ENCODE data around the gene KCNB1. TPM values are rescaled to one million over a fixed set of nuclear protein-coding genes. Genes with fewer than 3 reads are reported as not detected.

The KCNB1 gene
- total RNA-seq, 1 donor from 2014 or later = 2.8 TPM

- TF ChIP-seq CTCF (conservative IDR thresholded peaks at IDR 0.05) = no peak
- Mint-ChIP-seq H3K9me3 (no peaks in the 10 kb centered on the region), H3K4me1 (peaks cover 8% of the 10 kb centered on the region), H3K27me3 (ENCODE audit: low read depth) (no peaks in the 10 kb centered on the region), H3K27ac (ENCODE audit: unreplicated experiment) (no peak overlapping the region), H3K36me3 (ENCODE audit: low read depth) (no peaks in the 10 kb centered on the region), H3K4me3 (no peak overlapping the region)
- DNase-seq (ENCODE audit: low read depth, low spot score) = no peak
Observed at GRCh38 chr20:49516916-49517804, 34.7 kb upstream of the KCNB1 start.

DNA sequence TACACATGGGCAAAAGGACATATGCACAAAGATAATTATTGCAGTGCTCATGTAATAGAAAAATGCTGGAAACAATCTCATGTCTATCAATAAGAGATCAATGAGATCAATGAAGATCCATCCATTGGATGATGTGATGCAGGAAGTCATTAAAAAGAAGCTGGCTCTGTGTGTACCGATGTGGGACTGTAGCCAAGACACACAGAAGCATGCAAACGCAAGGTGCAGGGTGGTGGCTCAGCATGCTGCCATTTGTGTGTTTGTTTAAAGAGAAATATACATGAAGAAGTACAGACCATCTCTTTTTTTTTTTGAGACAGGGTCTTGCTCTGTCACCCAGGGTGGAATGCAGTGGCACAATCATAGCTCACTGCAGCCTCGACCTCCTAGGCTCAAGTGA lies 33.1 kb upstream of the KCNB1 start:
- TF ChIP-seq CTCF (conservative IDR thresholded peaks at IDR 0.05) = no peak
- H3K4me1 Mint-ChIP-seq = peaks cover 8% of the 10 kb centered on the region
- no peaks in the 10 kb centered on the region for H3K9me3 Mint-ChIP-seq
- no peak for DNase-seq (ENCODE audit: low read depth, low spot score)
- H3K4me3 Mint-ChIP-seq = no peak overlapping the region
- no peak overlapping the region for H3K27ac Mint-ChIP-seq (ENCODE audit: unreplicated experiment)
- no peaks in the 10 kb centered on the region for H3K36me3 Mint-ChIP-seq (ENCODE audit: low read depth)
- no peaks in the 10 kb centered on the region for H3K27me3 Mint-ChIP-seq (ENCODE audit: low read depth)

- Mint-ChIP-seq H3K27ac (ENCODE audit: unreplicated experiment) (no peak overlapping the region), H3K9me3 (no peaks in the 10 kb centered on the region), H3K4me3 (no peak overlapping the region), H3K4me1 (peaks cover 11% of the 10 kb centered on the region), H3K36me3 (ENCODE audit: low read depth) (no peaks in the 10 kb centered on the region), H3K27me3 (ENCODE audit: low read depth) (no peaks in the 10 kb centered on the region)
- no peak for TF ChIP-seq CTCF (conservative IDR thresholded peaks at IDR 0.05)
- DNase-seq (ENCODE audit: low read depth, low spot score) = no peak
Observed at GRCh38 chr20:49513517-49513916, 31.0 kb upstream of the KCNB1 start.

DNA sequence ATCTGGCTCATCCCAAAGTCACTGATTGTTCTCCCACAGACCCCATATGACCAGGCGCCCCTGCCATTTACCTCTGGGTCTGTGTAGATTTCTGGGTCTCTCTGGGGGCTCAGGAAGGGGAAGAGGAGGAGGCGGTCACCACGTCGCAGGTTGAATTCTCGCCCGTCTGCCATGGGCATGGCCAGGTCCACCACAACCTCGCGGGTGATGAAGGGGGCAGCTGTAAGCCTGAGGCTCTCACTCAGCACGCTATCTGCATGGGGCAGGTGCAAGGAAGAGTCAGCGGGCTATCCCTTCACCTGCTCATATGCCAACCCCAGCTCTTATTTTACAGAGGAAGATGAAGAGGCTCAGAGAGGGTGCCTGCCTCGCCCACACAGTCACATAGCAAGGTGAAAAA lies 30.5 kb upstream of the KCNB1 start:
- no peak for DNase-seq (ENCODE audit: low read depth, low spot score)
- no peak overlapping the region for H3K4me3 Mint-ChIP-seq
- H3K4me1 Mint-ChIP-seq = peaks cover 14% of the 10 kb centered on the region
- no peak overlapping the region for H3K27ac Mint-ChIP-seq (ENCODE audit: unreplicated experiment)
- no peak for TF ChIP-seq CTCF (conservative IDR thresholded peaks at IDR 0.05)
- no peaks in the 10 kb centered on the region for H3K9me3 Mint-ChIP-seq
- no peaks in the 10 kb centered on the region for H3K36me3 Mint-ChIP-seq (ENCODE audit: low read depth)
- no peaks in the 10 kb centered on the region for H3K27me3 Mint-ChIP-seq (ENCODE audit: low read depth)

- Mint-ChIP-seq H3K27me3 (ENCODE audit: low read depth) (no peaks in the 10 kb centered on the region), H3K4me1 (peaks cover 5% of the 10 kb centered on the region), H3K4me3 (no peak overlapping the region), H3K27ac (ENCODE audit: unreplicated experiment) (no peak overlapping the region), H3K36me3 (ENCODE audit: low read depth) (no peaks in the 10 kb centered on the region), H3K9me3 (no peaks in the 10 kb centered on the region)
- TF ChIP-seq CTCF (conservative IDR thresholded peaks at IDR 0.05) = no peak
- no peak for DNase-seq (ENCODE audit: low read depth, low spot score)
Observed at GRCh38 chr20:49511788-49512525, 29.5 kb upstream of the KCNB1 start.

Data from neural crest cell (in vitro differentiated cells).